ENCODE results near the gene APOC3.
A peak's percentile ranks its signal among the peaks of the same experiment; 100 is the strongest.

Gene APOC3

GRCh38 chr11:116787786-116788486 is 41.8 kb upstream of the APOC3 start, which contains the start of gene ZPR1:
Gene ZPR1 (minus strand): TSS chr11:116788023. CDS start chr11:116787990, 33 bp downstream.
- H3K9me3 ChIP-seq (ENCODE audit: severe bottlenecking), result no peaks in the 10 kb centered on the region
- TF ChIP-seq CTCF (IDR thresholded peaks at IDR 0.05; ENCODE audit: low read depth, low read length), result no peak
- H3K27me3 ChIP-seq (ENCODE audit: insufficient read depth, low read depth, severe bottlenecking), result no peaks in the 10 kb centered on the region
- H3K36me3 ChIP-seq, result peaks cover 39% of the 10 kb centered on the region
- peak; percentile 67 for DNase-seq
- H3K4me3 ChIP-seq (ENCODE audit: low read depth, low read length), result peak within 1 kb of the TSS; percentile 85
- peak within 1 kb of the TSS; percentile 47 for H3K27ac ChIP-seq

GRCh38 chr11:116788534-116788933 is 41.2 kb upstream of the APOC3 start:
- H3K4me3 ChIP-seq (ENCODE audit: low read depth, low read length), result peak overlapping the region; percentile 85
- no peaks in the 10 kb centered on the region for H3K9me3 ChIP-seq (ENCODE audit: severe bottlenecking)
- DNase-seq, result no peak
- H3K27ac ChIP-seq, result no peak overlapping the region; the same call in 1 of the 2 replicates
- no peak for TF ChIP-seq CTCF (IDR thresholded peaks at IDR 0.05; ENCODE audit: low read depth, low read length)
- H3K27me3 ChIP-seq (ENCODE audit: insufficient read depth, low read depth, severe bottlenecking), result no peaks in the 10 kb centered on the region
- H3K36me3 ChIP-seq, result peaks cover 33% of the 10 kb centered on the region

GRCh38 chr11:116788975-116789374 is 40.7 kb upstream of the APOC3 start:
- DNase-seq, result no peak
- peaks cover 29% of the 10 kb centered on the region for H3K36me3 ChIP-seq
- H3K27ac ChIP-seq, result no peak overlapping the region
- no peaks in the 10 kb centered on the region for H3K27me3 ChIP-seq (ENCODE audit: insufficient read depth, low read depth, severe bottlenecking)
- no peak for TF ChIP-seq CTCF (IDR thresholded peaks at IDR 0.05; ENCODE audit: low read depth, low read length)
- no peak overlapping the region for H3K4me3 ChIP-seq (ENCODE audit: low read depth, low read length)
- no peaks in the 10 kb centered on the region for H3K9me3 ChIP-seq (ENCODE audit: severe bottlenecking)

- H3K36me3 ChIP-seq, result peaks cover 15% of the 10 kb centered on the region
- no peak for DNase-seq
- no peak overlapping the region for H3K4me3 ChIP-seq (ENCODE audit: low read depth, low read length)
- no peak overlapping the region for H3K27ac ChIP-seq
- no peaks in the 10 kb centered on the region for H3K27me3 ChIP-seq (ENCODE audit: insufficient read depth, low read depth, severe bottlenecking)
- H3K9me3 ChIP-seq (ENCODE audit: severe bottlenecking), result no peaks in the 10 kb centered on the region
- TF ChIP-seq CTCF (IDR thresholded peaks at IDR 0.05; ENCODE audit: low read depth, low read length), result no peak
These were observed 39.3 kb upstream of the APOC3 start for GRCh38 chr11:116790167-116791001.

- Histone ChIP-seq H3K27ac (no peak overlapping the region), H3K36me3 (peaks cover 7% of the 10 kb centered on the region), H3K9me3 (ENCODE audit: severe bottlenecking) (no peaks in the 10 kb centered on the region), H3K27me3 (ENCODE audit: insufficient read depth, low read depth, severe bottlenecking) (no peaks in the 10 kb centered on the region), H3K4me3 (ENCODE audit: low read depth, low read length) (no peak overlapping the region)
- DNase-seq, result peak; percentile 82
- peak; percentile 96 for TF ChIP-seq CTCF (IDR thresholded peaks at IDR 0.05; ENCODE audit: low read depth, low read length)
These were observed 38.5 kb upstream of the APOC3 start for GRCh38 chr11:116791002-116791812.

Data from WERI-Rb-1 (cell line).